Activated CD8-positive, alpha-beta T cell treated with anti-CD3 and anti-CD28 coated beads for 36 hours (primary cell): ENCODE data around the gene SYT6. TPM values are rescaled to one million over a fixed set of nuclear protein-coding genes. Genes with fewer than 3 reads are reported as not detected.

ENCODE experiments used
- ATAC-seq: fragments of 200-7000 bp; cut with Tn5 transposase; one replicate; pipeline ENCODE4 v1.10.0; 2021; ENCODE audit warnings: mild to moderate bottlenecking, moderate library complexity
- CTCF ChIA-PET: fragments of 350-600 bp; sonication (Branson Sonifier 250); formaldehyde crosslinking; loops from one replicate; lab custom pipeline; 2021; ENCODE audit warnings: antibody characterized with exemption; lab: Charles Lee
- POLR2A ChIA-PET: fragments of 350-600 bp; sonication (Branson Sonifier 250); formaldehyde crosslinking; loops from one replicate; lab custom pipeline; 2021; ENCODE audit warnings: antibody characterized with exemption; lab: Charles Lee
- DNase-seq: peaks from one replicate; pipeline ENCODE4 v3.0.0-alpha.2; 2020
- H3K27ac Mint-ChIP-seq: one replicate; pipeline ENCODE4 v1.8.0; 2021; ENCODE audit warnings: mild to moderate bottlenecking, mixed read lengths
- H3K27me3 Mint-ChIP-seq: one replicate; pipeline ENCODE4 v1.8.0; 2021; ENCODE audit warnings: mixed read lengths
- H3K36me3 Mint-ChIP-seq: one replicate; pipeline ENCODE4 v1.8.0; 2021; ENCODE audit warnings: low read depth, mixed read lengths
- H3K4me1 Mint-ChIP-seq: one replicate; pipeline ENCODE4 v1.8.0; 2021; ENCODE audit warnings: low read depth, mixed read lengths
- H3K4me3 Mint-ChIP-seq: one replicate; pipeline ENCODE4 v1.8.0; 2021; ENCODE audit warnings: mild to moderate bottlenecking, moderate library complexity, mixed read lengths
- H3K9me3 Mint-ChIP-seq: one replicate; pipeline ENCODE4 v1.8.0; 2021; ENCODE audit warnings: mixed read lengths
- intact Hi-C: fragments of 100-400 bp; cut with micrococcal nuclease; formaldehyde crosslinking; loops from one replicate; pipeline ENCODE4 v1.10.0; 2022
- total RNA-seq, 2 experiments: library from RNA; stranded (reverse); gene quantifications; one replicate each; pipeline ENCODE4 v1.2.3, GENCODE V29; 2021
- TF ChIP-seq, protein P1 (sequence below): fragments of 200-600 bp; IDR thresholded peaks from one replicate; pipeline ENCODE4 v1.8.0; 2022; ENCODE audit warnings: antibody characterized with exemption, mild to moderate bottlenecking

Gene SYT6
- total RNA-seq, 2 experiments from 2014 or later = not detected

- POLR2A ChIA-PET = no interaction called here
- Mint-ChIP-seq H3K27ac (no peak overlapping the region), H3K27me3 (peaks cover 33% of the 10 kb centered on the region), H3K36me3 (no peaks in the 10 kb centered on the region), H3K9me3 (no peaks in the 10 kb centered on the region), H3K4me1 (peaks cover 4% of the 10 kb centered on the region), H3K4me3 (no peak overlapping the region)
- TF ChIP-seq, protein P1, sequence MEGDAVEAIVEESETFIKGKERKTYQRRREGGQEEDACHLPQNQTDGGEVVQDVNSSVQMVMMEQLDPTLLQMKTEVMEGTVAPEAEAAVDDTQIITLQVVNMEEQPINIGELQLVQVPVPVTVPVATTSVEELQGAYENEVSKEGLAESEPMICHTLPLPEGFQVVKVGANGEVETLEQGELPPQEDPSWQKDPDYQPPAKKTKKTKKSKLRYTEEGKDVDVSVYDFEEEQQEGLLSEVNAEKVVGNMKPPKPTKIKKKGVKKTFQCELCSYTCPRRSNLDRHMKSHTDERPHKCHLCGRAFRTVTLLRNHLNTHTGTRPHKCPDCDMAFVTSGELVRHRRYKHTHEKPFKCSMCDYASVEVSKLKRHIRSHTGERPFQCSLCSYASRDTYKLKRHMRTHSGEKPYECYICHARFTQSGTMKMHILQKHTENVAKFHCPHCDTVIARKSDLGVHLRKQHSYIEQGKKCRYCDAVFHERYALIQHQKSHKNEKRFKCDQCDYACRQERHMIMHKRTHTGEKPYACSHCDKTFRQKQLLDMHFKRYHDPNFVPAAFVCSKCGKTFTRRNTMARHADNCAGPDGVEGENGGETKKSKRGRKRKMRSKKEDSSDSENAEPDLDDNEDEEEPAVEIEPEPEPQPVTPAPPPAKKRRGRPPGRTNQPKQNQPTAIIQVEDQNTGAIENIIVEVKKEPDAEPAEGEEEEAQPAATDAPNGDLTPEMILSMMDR = no peak
- ATAC-seq (no peak), DNase-seq (no peak)
- CTCF ChIA-PET = no interaction called here
- intact Hi-C loops = no loop called here
Measured at GRCh38 chr1:114195819-114196218, 42.1 kb upstream of the SYT6 start.

DNA sequence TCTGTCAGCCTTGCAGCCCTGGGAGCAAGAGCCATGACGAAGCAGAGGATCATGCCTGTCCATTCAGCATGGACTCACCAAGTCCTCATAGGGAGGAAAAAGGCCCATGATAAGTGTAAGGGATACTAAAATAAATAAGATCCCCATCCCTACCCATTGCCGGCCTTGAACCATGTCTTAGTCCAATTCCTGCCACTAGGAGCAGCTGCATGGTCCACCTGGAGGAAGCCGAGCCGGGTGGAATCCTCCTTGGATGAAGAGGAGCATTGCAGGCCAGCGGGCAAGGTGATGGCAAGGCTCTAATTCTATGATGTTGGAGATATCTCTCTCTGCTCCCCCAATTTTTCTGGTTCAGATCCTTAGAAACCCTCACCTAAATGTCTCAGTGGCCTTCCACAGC, 38.7 kb upstream of the SYT6 start:
- CTCF ChIA-PET = no interaction called here
- Mint-ChIP-seq H3K4me1 (peaks cover 4% of the 10 kb centered on the region), H3K9me3 (no peaks in the 10 kb centered on the region), H3K27ac (no peak overlapping the region), H3K27me3 (peaks cover 27% of the 10 kb centered on the region), H3K36me3 (no peaks in the 10 kb centered on the region), H3K4me3 (no peak overlapping the region)
- TF ChIP-seq, protein P1 = no peak
- intact Hi-C loops = no loop called here
- POLR2A ChIA-PET = no interaction called here
- no peak for DNase-seq
- no peak for ATAC-seq

DNA sequence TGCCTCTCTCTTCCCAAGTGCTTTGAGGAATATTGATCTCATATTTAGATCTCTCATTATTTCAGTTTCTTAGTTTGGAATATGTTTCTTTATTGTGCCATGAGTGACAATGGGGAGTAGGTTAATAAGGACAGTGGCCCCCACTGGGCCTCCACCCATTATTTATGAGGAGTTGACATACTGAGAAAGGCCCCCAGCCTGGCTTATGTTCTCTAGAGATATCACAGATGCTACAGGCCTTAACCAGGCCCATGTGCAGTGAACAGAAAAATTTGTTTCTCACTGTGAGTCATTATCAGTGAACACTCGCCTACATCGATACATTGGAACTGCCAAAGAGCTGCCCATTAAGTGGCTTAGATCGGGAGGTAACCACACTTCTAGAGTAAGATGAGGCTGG, 35.7 kb upstream of the SYT6 start:
- intact Hi-C loops = no loop called here
- POLR2A ChIA-PET = no interaction called here
- Mint-ChIP-seq H3K27me3 (peaks cover 9% of the 10 kb centered on the region), H3K4me1 (no peaks in the 10 kb centered on the region), H3K9me3 (no peaks in the 10 kb centered on the region), H3K36me3 (no peaks in the 10 kb centered on the region), H3K27ac (no peak overlapping the region), H3K4me3 (no peak overlapping the region)
- TF ChIP-seq, protein P1 = no peak
- CTCF ChIA-PET = interaction anchor here (1.5 kb wide), 1 partner anchor 157 kb away, joined by 3 read pairs; no protein-coding TSS in a partner anchor
- no peak for DNase-seq
- ATAC-seq = no peak

DNA sequence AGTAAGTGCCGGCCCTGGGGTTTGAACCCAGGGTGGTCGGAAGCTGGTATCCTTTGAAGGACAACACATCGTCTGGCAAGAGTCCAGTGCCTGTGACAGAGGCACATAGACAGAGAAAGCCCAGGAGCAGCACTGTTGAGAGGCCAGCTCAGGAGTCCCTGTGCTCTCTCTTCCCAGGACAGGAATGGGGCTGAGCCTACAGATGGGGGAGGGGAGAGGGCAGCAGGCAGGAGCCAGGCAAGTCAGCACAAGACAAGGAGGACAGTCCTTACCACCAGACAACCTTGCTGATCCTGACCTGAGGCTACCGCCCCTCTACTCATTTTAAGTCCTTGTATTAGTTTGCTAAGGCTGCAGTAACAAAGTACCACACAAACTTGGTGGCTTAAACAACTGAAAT, 27.7 kb upstream of the SYT6 start:
- ATAC-seq (no peak), DNase-seq (no peak)
- no peak overlapping the region for H3K4me3 Mint-ChIP-seq
- H3K36me3 Mint-ChIP-seq = no peaks in the 10 kb centered on the region
- H3K9me3 Mint-ChIP-seq = no peaks in the 10 kb centered on the region
- POLR2A ChIA-PET = no interaction called here
- no peak overlapping the region for H3K27ac Mint-ChIP-seq
- TF ChIP-seq, protein P1 = no peak
- peaks cover 3% of the 10 kb centered on the region for H3K27me3 Mint-ChIP-seq
- intact Hi-C loops = no loop called here
- H3K4me1 Mint-ChIP-seq = no peaks in the 10 kb centered on the region
- CTCF ChIA-PET = no interaction called here

- H3K27ac Mint-ChIP-seq = no peak overlapping the region
- no peaks in the 10 kb centered on the region for H3K36me3 Mint-ChIP-seq
- ATAC-seq = no peak
- intact Hi-C loops = no loop called here
- ChIA-PET CTCF (no interaction called here), POLR2A (no interaction called here)
- no peaks in the 10 kb centered on the region for H3K9me3 Mint-ChIP-seq
- TF ChIP-seq, protein P1 = no peak
- H3K4me1 Mint-ChIP-seq = no peaks in the 10 kb centered on the region
- H3K27me3 Mint-ChIP-seq = peaks cover 3% of the 10 kb centered on the region
- no peak overlapping the region for H3K4me3 Mint-ChIP-seq
- no peak for DNase-seq
Measured at GRCh38 chr1:114180742-114181141, 27.1 kb upstream of the SYT6 start.
